SK-N-SH (cell line): ENCODE data around the gene LFNG.

ENCODE experiments used
- CTCF ChIP-seq: fragments of 200-600 bp; sonication (generic); IDR thresholded peaks from 2 replicates; pipeline ENCODE4 v1.6.1; 2017; ENCODE audit warnings: antibody characterized with exemption, mild to moderate bottlenecking, moderate library complexity
- GATA2 ChIP-seq: sonication (generic); formaldehyde crosslinking; IDR thresholded peaks from 2 replicates; pipeline ENCODE4 v1.5.0; 2020; ENCODE audit warnings: mild to moderate bottlenecking, missing genetic modification reagents
- NFIC ChIP-seq: IDR thresholded peaks from 2 replicates; pipeline ENCODE4 v1.4.0; 2012; ENCODE audit warnings: borderline replicate concordance
- POLR2AphosphoS5 ChIP-seq: IDR thresholded peaks from 2 replicates; pipeline ENCODE4 v1.6.1; 2012; ENCODE audit warnings: low read depth, low read length
- RAD21 ChIP-seq: IDR thresholded peaks from 2 replicates; pipeline ENCODE4 v1.6.1; 2012; ENCODE audit warnings: mild to moderate bottlenecking, low read length
- RCOR1 ChIP-seq: fragments of 150-350 bp; IDR thresholded peaks from 2 replicates; pipeline ENCODE4 v1.6.1; 2017; ENCODE audit warnings: antibody characterized with exemption, low read length
- REST ChIP-seq: IDR thresholded peaks from 2 replicates; pipeline ENCODE4 v1.6.1; 2012; ENCODE audit warnings: mild to moderate bottlenecking, low read depth, low read length, moderate library complexity
- TCF12 ChIP-seq: IDR thresholded peaks from 2 replicates; pipeline ENCODE4 v1.4.0; 2012
- YY1 ChIP-seq: IDR thresholded peaks from 2 replicates; pipeline ENCODE4 v1.4.0; 2012; ENCODE audit warnings: low read depth, mild to moderate bottlenecking
- TF ChIP-seq, protein P1 (sequence below): IDR thresholded peaks from 2 replicates; pipeline ENCODE4 v1.4.0; 2012; ENCODE audit warnings: low read depth

GRCh38 chr7:2566890-2567678, 47.5 kb downstream of the LFNG start:
- TF ChIP-seq, protein P1, sequence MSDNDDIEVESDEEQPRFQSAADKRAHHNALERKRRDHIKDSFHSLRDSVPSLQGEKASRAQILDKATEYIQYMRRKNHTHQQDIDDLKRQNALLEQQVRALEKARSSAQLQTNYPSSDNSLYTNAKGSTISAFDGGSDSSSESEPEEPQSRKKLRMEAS, result no peak
- TF ChIP-seq CTCF (no peak), REST (no peak), NFIC (no peak), GATA2 (CRISPR knock-in tag) (no peak), YY1 (no peak), RAD21 (no peak), POLR2AphosphoS5 (no peak), RCOR1 (no peak), TCF12 (no peak)
